NCI-H2227 treated with DMSO at 0.1 percent for 48 hours (cell line): ENCODE measurements around the gene OGDH.

ENCODE experiments used
- DNase-seq: peaks from one replicate; lab custom pipeline; 2025; lab: John Stamatoyannopoulos, UW

Gene OGDH

GRCh38 chr7:44738876-44739665 is 132.6 kb downstream of the OGDH start:
- no peak for DNase-seq

- DNase-seq, result no peak
Observed at GRCh38 chr7:44740055-44740454, 133.6 kb downstream of the OGDH start.

DNA sequence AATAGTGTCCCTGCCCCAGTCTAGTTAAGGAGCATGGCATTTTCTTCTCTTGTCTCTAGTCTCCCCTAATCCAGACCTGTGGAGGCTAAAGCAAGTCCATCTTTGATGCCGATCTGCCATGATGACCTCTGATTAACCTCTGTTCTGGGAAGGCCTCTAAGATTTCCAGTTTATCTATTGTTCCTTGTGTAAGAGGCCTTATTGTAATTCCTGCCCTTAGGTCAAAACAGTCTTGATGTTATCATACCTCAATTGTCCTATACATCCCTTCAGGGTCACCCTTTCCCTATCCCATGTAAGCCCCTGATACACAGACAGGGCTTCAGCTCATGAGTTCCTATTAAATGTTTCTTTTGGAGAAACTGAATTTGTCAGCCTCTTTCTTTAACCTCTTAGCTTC is 137.3 kb downstream of the OGDH start:
- no peak for DNase-seq

DNA sequence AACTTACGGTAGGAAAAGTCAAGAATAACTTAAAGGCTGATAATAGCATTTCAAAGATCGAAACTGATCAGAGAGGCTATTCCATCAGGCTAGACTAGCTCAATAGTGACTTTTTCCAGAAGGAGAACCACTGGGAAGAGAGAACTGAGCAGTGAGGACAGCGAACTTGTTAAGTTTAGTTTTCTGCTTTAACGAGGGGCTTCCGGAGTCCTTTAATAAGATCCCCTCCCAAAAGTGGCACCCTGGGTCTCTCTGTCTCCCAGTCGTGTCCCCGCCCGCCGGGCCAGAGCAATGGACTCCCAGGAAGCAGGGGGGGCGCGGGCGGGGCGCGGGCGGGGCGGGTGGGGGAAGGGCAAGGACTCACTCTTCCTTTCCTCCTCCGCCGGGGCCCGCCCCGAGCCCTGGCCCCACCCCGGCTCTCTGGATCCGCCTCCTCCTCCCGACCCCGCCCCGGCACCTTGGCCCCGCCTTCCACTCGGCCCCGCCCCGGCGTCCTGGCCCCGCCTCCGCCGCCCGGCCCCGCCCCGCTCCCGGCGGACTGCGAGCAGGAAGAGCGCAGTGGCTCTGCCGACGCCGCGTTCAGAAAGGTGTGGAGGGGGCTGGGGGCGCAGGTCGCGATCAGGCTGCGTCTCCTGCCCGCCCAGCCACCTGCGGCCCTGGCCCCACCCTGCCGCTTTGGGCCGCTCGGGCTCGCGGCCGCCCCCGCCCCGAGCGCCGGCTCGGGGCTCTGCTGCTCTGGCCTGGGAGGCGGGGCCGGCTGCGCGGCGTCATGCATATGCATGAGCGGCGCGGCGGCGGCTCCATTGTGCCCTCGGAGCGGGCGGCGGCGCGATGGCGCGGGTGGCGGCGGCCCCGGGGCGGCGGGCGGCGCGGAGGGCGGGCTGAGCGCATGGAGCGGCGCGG is 141.9 kb downstream of the OGDH start, which contains the start of gene ZMIZ2:
ZMIZ2 (plus strand) TSS at position 803 of the 903 bp plus-strand sequence. CDS start 7,403 bp downstream, outside the sequence.
- peak; percentile 92 for DNase-seq

DNA sequence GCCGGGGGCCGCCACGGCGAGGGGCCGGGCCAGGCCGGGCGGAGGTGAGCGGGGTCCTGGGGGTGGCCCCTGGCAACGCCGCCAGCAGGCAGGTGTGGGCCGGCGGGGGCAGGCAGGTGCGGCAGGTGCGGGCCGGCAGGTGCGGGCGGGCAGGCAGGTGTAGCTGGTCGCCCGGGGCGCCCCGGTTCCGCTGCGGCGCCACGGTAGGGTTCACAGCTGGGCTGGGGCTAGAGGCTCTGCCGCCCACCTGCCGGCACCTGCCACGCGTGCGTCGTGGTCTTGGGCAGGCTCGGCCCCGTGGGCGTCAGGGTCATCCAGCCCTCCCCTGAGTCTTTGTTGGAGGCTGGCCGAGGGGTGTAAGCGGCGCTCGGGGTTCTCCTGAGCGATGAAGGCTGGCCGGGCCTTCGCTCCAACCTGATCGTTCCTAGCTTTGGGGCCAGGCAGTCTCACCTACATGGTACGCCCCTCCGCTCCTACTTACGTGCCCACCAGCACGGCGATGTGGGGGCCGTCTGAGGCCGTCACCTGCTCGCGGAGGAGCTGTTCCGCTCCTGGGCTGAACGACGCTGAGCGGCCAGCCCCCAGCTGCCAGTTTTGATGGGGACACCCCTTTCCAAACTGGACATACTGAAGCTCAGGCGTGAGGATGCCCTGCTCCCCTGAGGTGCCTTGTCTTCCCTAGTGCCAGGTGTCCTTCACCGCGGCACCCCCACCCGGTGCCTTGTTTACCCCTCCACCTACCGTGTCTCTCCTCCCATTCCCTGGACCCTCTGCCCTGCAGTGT is 142.7 kb downstream of the OGDH start:
- DNase-seq, result no peak

- DNase-seq, result no peak
Observed at GRCh38 chr7:44749992-44750391, 143.6 kb downstream of the OGDH start.

DNA sequence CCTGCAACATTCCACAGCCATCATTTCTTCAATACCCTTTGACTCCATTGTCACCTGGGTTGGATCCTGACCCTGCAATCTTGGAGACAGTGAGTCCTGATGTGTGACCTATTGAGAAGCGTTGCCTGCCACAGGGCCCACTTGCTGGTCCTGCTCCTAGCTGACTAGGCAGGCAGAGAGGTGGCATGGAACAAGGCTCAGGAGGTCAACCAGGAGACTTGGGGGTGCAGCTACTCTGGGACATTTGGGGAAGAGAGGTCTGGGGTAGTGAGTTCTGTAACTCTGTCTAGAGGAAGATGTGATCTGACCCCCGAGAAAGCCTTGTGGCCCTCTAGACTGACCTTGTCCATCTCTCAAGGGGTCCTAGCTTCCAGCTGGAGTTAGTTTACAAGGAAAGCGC is 144.0 kb downstream of the OGDH start:
- DNase-seq, result no peak

DNA sequence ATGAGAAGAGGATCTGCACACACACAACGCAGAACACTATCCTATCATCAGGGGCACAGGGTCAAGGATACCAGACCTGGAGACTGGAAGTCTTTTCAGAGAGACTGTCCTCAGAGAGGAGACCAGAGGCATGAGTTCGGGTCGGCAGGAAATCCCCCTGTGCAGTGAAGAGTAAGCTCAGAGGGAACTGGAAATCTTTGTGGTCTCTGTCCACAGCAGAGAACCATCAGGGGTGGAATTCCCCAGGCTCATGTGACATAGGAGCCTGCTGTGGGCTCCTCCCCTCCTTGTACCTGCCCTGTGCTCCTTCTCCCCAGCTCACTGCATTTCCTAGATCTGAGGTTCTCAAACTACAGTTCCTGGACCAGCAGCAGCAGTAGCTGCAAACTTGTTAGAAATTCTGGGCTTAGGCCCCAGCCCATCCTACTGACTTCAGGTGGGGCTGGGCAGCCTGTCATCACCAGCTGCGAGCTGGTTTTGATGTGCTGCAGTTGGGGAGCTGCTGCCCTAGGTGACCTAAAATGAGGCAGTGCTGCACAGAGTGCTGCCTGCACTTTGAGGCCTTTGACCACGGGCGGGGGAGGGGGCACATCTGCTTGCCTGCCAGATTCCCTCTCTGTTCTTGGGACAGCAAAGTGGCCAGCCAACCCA is 144.6 kb downstream of the OGDH start:
- DNase-seq, result no peak

DNA sequence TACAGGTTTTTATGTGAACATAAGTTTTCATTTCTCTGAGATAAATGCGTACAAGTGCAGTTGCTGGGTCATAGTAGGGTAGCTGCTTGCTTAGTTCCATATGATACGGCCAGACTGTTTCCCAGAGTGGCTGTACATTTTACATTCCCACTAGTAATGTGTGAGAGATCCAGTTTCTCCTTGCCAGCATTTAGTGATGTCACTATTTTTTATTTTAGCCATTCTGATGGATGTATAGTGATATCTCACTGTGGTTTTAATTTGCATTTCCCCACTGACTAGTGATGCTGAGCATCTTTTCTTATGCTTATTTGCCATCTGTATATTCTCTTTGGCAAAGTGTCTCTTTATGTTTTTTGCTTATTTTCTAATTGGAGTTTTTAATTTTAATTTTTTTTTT is 146.4 kb downstream of the OGDH start:
- no peak for DNase-seq

DNA sequence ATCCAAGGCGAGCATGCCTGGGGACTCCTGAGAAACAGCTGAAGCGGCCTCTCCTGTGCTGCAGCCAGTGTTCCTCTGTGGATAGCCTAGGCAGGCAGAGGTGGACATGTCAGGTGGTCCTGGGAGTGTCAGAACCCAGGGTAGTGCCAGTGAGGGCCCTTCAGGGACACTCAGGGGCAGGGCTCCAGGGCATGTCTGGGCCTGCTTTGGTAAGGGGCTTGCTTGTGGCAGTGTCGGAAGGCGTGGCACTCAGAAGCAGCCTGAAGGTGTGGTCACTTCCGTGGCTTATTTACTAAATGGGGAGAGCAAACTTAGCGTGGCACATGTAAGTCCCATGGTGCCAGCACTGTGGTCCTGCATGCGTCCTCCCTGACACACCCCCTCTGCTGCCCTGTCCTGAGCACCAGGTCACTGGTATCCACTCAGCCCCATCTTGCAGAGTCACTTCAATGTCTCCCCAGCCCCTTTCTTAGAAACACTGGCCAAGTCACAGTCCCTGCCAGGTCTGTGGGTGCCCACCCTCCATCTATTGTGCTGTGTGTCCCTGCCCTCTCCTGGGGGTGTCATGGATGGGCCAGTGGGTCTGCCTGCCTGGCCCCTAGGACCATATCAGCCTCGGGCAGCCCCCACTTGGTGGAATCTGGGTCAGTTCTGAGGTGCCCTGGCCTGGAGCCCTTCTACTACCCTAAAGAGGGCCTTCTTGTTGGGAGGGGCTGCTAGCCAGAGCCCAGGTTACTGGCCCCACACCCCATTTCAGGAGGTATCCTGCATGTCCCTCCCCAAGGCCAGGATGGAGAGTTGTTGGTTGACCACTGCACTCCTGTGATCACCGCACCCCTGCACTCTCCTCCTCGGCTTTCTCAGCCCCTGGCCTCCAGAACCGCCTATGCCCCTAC is 148.6 kb downstream of the OGDH start:
- DNase-seq, result no peak

- no peak for DNase-seq
Observed at GRCh38 chr7:44755698-44756627, 149.5 kb downstream of the OGDH start.

- no peak for DNase-seq
Observed at GRCh38 chr7:44756904-44757303, 150.5 kb downstream of the OGDH start.

- DNase-seq, result no peak
Observed at GRCh38 chr7:44757311-44757710, 150.9 kb downstream of the OGDH start.

GRCh38 chr7:44757739-44758138 is 151.3 kb downstream of the OGDH start:
- DNase-seq, result no peak
